DMS79 treated with DMSO at 0.1 percent for 48 hours (cell line): ENCODE measurements around the gene HS6ST1.
"Not testable (repeated sequence)": the region's sequence is repeated elsewhere in the genome, so short reads cannot be mapped to it uniquely, and the experiment has no call there.

Experiments
- DNase-seq: peaks from one replicate; lab custom pipeline; 2025; lab: John Stamatoyannopoulos, UW

Gene HS6ST1

GRCh38 chr2:128268611-128269010 lies 50.1 kb downstream of the HS6ST1 start:
- DNase-seq: not testable (repeated sequence)

- not testable (repeated sequence) for DNase-seq
These were observed 50.5 kb downstream of the HS6ST1 start for GRCh38 chr2:128268145-128268544.

GRCh38 chr2:128267649-128268048 lies 51.0 kb downstream of the HS6ST1 start:
- not testable (repeated sequence) for DNase-seq

GRCh38 chr2:128267197-128267596 lies 51.5 kb downstream of the HS6ST1 start:
- not testable (repeated sequence) for DNase-seq

- not testable (repeated sequence) for DNase-seq
These were observed 52.2 kb downstream of the HS6ST1 start for GRCh38 chr2:128266463-128266862.

GRCh38 chr2:128265608-128265993 lies 53.1 kb downstream of the HS6ST1 start:
- DNase-seq: not testable (repeated sequence)

- no peak for DNase-seq
These were observed 53.6 kb downstream of the HS6ST1 start for GRCh38 chr2:128264881-128265607.

- DNase-seq: no peak
These were observed 54.8 kb downstream of the HS6ST1 start for GRCh38 chr2:128263902-128264331.

- DNase-seq: no peak
These were observed 56.1 kb downstream of the HS6ST1 start for GRCh38 chr2:128262315-128263253.

GRCh38 chr2:128261245-128262128 lies 57.2 kb downstream of the HS6ST1 start:
- DNase-seq: no peak

- no peak for DNase-seq
These were observed 58.2 kb downstream of the HS6ST1 start for GRCh38 chr2:128260239-128261138.

- DNase-seq: no peak
These were observed 59.1 kb downstream of the HS6ST1 start for GRCh38 chr2:128259585-128259984.

- DNase-seq: no peak
These were observed 60.5 kb downstream of the HS6ST1 start for GRCh38 chr2:128258218-128258617.

- DNase-seq: no peak
These were observed 66.2 kb downstream of the HS6ST1 start for GRCh38 chr2:128252501-128252900.

GRCh38 chr2:128252086-128252485 lies 66.6 kb downstream of the HS6ST1 start:
- DNase-seq: not testable (repeated sequence)

GRCh38 chr2:128250229-128251025 lies 68.2 kb downstream of the HS6ST1 start:
- no peak for DNase-seq

- DNase-seq: no peak
These were observed 69.1 kb downstream of the HS6ST1 start for GRCh38 chr2:128249555-128249954.

GRCh38 chr2:128245813-128246212 lies 72.9 kb downstream of the HS6ST1 start:
- DNase-seq: no peak

GRCh38 chr2:128241896-128242295 lies 76.8 kb downstream of the HS6ST1 start:
- no peak for DNase-seq
